Measurements from ENCODE around the gene FOSL2.

The FOSL2 gene

DNA sequence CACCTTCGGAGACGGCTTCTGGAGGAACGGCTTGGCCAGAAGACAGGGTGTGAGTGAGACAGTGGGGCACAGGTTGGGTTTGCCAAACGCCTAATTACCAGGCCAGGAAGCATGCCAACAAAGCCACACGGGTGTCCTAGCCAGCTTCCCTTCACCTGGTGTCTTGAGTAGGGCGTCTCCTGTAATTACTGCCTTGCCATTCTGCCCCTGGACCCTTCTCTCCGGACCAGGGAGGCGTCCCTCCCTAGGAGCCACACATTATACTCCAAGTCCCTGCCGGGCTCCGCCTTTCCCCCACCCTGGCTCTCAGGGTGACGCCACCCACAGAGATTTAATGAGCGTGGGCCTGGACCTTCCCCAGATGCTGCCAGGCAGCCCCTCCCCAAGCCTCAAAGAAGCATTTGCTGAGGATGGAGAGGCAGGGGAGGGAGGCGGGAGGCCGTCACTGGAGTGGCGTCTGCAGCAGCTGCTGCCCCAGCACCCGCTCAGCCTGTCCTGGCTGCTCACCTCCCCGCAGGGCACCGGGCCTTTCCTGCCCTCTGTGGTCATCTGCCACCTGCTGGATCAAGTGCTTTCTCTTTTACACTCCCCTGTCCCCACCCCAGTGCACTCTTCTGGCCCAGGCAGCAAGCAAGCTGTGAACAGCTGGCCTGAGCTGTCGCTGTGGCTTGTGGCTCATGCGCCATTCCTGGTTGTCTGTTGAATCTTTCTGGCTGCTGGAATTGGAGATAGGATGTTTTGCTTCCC is 20.7 kb downstream of the FOSL2 start:
- DNase-seq (ENCODE audit: low read depth) = no peak

DNA sequence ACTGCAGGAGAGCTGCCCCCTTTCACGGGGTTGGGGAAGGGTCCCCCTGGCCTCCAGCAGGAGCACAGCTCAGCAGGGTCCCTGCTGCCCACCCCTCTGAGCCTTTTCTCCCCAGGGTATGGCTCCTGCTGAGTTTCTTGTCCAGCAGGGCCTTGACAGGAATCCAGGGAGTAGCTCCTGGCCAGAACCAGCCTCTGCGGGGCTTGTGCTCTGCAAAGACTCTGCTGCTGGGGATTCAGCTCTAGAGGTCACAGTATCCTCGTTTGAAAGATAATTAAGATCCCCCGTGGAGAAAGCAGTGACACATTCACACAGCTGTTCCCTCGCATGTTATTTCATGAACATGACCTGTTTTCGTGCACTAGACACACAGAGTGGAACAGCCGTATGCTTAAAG is 21.2 kb downstream of the FOSL2 start:
- DNase-seq (ENCODE audit: low read depth) = no peak

DNA sequence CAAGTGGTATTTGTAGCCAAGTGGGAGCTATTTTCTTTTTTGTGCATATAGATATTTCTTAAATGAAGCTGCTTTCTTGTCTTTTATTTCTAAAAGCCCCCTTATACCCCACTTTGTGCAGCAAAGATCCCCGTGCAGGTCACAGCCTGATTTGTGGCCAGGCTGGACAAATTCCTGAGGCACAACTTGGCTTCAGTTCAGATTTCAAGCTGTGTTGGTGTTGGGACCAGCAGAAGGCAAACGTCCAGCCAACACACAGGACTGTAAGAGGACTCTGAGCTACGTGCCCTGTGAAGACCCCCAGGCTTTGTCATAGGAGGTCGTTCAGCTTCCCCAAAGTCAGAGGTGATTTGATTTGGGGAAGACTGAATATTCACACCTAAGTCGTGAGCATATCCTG is 21.9 kb downstream of the FOSL2 start:
- no peak for DNase-seq (ENCODE audit: low read depth)

- DNase-seq (ENCODE audit: low read depth) = no peak
These were observed 22.4 kb downstream of the FOSL2 start for GRCh38 chr2:28415010-28415409.

DNA sequence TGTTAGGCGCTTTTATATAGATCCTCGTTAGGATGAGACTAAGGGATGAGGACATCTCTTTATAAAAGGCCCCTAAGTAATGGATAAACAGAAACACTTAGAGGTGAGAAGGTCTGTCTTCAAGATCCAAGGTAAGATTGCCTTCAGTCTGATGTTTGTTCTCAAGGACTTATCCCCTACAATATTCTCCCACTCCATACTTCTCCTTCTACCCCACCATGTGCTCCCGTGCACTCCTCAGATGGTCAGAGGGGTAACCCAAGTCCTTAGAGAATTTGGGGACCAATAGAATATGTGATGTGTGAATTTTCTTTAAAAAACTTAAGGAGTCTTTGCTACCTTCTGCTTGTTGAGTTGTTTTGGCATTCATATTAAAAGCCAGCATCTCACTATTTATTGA is 23.1 kb downstream of the FOSL2 start:
- no peak for DNase-seq (ENCODE audit: low read depth)

- no peak for DNase-seq (ENCODE audit: low read depth)
These were observed 26.3 kb downstream of the FOSL2 start for GRCh38 chr2:28419003-28419402.

GRCh38 chr2:28419443-28420270 is 27.0 kb downstream of the FOSL2 start:
- no peak for DNase-seq (ENCODE audit: low read depth)

DNA sequence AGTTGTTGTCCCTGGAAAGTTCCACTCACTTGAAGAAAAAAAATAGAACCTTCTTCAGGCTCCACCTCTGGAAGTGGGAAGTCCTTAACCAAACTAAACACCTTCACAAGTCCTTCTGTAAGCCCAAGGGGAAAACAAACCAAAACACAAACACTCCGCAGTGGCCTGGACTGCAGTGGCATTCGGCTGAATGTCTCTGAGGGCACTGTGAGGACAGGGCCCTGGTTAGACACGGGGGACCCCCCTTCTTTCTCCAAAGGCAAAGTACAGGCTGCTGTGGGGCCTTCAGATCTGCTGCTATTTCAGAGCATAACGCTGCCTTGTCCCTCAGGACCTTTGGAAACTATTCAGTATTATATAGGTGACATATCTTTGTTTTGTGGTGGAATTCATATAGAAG is 28.1 kb downstream of the FOSL2 start:
- no peak for DNase-seq (ENCODE audit: low read depth)

GRCh38 chr2:28422908-28423741 is 30.5 kb downstream of the FOSL2 start:
- DNase-seq (ENCODE audit: low read depth) = no peak

DNA sequence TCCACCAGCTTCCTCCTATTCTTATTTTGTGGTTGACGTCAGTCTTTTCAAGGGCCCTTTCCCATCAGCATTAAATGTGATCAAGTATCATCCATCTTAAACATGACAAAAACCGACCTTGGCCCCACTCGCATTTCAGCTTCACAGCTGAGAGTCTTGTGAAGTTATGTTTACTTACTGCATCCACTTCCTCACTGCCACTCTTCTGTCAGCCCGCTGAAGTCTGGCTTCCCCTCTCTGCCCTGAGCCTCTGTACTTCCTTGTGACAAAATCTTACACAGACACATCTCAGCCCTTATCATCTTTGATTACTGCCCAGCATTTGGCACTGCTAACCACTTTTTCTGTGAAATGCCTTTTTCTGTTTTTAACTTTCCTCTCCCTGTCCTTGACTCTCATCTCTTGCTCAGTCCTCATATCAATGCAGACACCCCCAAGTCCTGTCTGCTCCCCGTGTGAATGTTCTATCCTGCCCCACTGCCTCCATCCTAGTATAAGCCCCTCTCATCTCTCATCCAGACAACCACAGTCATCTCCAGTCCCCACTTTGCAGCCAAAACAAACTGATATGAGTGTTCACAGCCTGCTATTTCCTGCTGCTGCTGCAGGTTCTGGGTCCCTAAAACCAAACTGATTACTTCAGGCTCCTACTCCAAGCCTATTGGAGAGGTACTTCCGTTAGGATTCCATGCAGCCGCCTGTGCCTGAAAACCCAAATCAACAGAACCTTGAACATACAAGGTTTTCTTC is 31.4 kb downstream of the FOSL2 start:
- no peak for DNase-seq (ENCODE audit: low read depth)

GRCh38 chr2:28424799-28425463 is 32.3 kb downstream of the FOSL2 start:
- DNase-seq (ENCODE audit: low read depth) = no peak

DNA sequence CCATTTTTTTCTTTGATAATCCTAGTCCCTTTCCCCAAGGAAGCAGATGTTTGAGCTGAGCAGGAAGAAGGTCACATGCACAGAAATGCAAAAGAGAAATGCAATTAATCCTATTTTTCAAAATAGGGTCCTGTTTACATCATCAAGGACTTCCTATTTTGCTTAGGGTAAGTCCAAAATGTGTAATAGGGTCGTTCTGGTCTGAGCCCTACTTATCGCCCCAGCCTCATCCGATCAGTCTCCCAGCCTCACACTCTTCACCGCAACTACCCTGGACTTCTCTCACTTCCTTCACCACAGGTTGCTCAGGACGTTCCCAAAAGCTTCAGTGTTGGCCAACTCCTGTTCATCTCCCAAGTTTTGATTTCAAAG is 32.8 kb downstream of the FOSL2 start:
- DNase-seq (ENCODE audit: low read depth) = no peak

DNA sequence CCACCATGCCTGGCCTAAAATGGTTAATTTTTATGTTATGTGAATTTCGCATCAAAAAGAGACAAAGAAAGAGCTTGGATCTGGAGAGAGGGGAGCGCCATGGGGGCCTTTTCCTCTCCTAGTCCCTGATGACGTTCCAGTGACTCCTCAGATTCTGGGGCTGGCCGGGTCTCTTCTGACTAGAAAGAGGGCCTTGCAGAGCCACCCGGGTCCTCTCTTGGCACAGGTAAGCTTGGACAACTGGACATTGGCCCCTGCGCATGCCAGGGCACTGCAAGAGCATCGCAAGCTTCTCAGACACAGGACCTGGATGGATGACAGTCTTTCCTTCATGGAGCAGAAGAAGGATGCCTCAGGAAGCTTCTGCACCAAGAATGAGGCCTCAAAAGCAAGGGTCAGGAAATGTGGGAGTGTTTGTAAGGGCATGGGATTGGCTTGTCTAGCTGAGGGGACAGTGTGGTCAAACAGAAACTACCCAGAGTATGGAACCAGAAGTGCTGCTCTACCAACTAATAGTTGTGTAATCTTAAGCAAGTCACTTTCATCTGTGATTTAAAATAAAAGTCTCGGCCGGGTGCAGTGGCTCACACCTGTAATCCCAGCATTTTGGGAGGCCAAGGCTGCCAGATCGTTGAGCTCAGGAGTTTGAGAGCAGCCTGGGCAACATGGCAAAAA is 35.2 kb downstream of the FOSL2 start:
- DNase-seq (ENCODE audit: low read depth) = no peak

DNA sequence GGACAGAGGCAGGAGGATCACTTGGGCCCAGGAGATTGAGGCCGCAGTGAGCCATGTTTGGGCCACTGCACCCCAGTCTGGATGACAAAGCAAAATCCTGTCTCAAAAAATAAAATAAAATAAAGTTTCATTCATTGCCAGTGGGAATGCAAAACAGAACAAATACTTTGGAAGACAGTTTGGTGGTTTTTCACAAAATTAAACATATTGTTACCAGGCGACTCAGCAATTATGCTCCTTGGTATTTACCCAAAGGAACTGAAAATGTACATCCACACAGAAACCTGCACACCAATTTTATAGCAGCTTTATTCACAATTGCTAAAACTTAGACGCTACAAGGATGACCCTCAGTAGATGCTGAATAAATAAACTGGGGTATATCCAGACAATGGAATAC is 35.8 kb downstream of the FOSL2 start:
- no peak for DNase-seq (ENCODE audit: low read depth)

- DNase-seq (ENCODE audit: low read depth) = no peak
These were observed 37.1 kb downstream of the FOSL2 start for GRCh38 chr2:28429636-28430376.

- DNase-seq (ENCODE audit: low read depth) = no peak
These were observed 37.7 kb downstream of the FOSL2 start for GRCh38 chr2:28430377-28430765.

- DNase-seq (ENCODE audit: low read depth) = no peak
These were observed 38.2 kb downstream of the FOSL2 start for GRCh38 chr2:28430788-28431418.

GRCh38 chr2:28431741-28432140 is 39.1 kb downstream of the FOSL2 start:
- no peak for DNase-seq (ENCODE audit: low read depth)

DNA sequence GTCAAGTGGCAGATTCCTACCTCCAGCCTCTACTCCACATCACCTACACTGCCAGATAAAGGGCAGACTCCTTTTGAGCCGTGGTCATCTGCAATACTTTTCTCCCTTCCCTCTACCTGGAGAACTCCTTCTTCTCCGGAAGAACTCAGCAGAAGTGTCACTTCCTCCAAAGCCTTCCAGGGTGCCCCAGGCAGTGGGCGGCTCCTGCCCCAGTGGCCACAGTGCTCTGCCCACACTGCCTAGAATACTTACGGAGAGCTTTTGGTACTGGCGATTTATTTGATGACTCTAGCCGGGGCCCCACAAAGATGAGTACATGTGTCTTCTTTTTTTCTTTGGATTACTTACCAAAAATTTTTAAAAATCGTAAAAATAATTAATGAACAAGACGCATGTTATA is 39.7 kb downstream of the FOSL2 start:
- DNase-seq (ENCODE audit: low read depth) = no peak

GRCh38 chr2:28433215-28433614 is 40.6 kb downstream of the FOSL2 start:
- DNase-seq (ENCODE audit: low read depth) = no peak

Data from GM04503 (cell line).